22Rv1 (cell line): ENCODE measurements around the gene ACTR3.

Experiments used
- CTCF ChIP-seq: fragments of 450-650 bp; IDR thresholded peaks from 2 replicates; pipeline ENCODE4 v1.5.1; 2017; ENCODE audit warnings: mild to moderate bottlenecking
- ZFX ChIP-seq: fragments of 450-650 bp; IDR thresholded peaks from 2 replicates; pipeline ENCODE4 v1.6.1; 2017; ENCODE audit warnings: antibody characterized with exemption, borderline replicate concordance

GRCh38 chr2:113888641-113889470 is 1.0 kb upstream of the ACTR3 start:
- TF ChIP-seq CTCF (no peak), ZFX (no peak)
